GM21528 (cell line): Measurements from ENCODE around the gene PARP12.
A peak's percentile ranks its signal among the peaks of the same experiment; 100 is the strongest.

Source experiments
- ATAC-seq: cut with Tn5 transposase; IDR thresholded peaks from one replicate; pipeline ENCODE4 v1.9.1; 2021; ENCODE audit warnings: mild to moderate bottlenecking, moderate library complexity; ENCODE audit not compliant: unreplicated experiment, low FRiP score

PARP12 gene

DNA sequence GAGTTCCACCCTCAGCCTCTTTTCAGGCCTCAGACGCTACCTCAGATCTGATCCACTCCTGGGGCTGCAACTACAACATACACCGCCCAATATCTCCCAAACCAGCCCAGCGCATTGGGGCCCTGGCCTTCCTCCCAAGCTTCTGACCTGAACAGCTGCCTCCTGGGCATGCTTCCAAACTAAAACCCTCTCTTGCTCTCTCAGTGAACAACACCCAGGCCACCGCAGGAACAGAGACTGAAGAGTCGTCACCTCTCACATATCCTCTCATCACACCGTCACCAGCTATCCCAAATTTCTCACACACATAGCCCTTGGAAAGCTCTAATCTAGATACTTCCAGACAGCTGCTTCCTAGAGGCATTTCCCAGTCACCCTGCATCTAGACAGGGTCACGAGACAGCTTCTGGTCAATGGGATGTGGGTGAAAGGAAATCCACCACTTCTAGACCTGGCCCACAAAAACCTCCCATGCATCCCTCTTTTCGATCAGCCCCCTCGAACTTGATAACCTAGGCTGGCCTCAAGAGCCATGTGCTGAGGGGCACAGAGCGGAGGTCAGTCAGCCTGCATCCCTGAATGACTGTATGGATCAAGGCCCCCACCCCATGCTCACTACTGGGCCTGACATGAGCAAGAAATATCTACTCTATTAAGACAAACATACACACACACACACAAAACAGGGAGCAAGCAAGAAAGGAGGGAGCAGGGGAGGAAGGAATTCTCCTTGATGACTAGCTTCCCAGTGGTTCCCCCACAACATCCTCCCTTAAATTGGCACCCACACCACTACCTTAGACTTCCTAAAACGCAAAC lies 1.8 kb downstream of the PARP12 start:
- ATAC-seq = no peak

- ATAC-seq = no peak
Measured at GRCh38 chr7:140060243-140060630, 2.5 kb downstream of the PARP12 start.

- no peak for ATAC-seq
Measured at GRCh38 chr7:140059273-140060242, 3.2 kb downstream of the PARP12 start.

DNA sequence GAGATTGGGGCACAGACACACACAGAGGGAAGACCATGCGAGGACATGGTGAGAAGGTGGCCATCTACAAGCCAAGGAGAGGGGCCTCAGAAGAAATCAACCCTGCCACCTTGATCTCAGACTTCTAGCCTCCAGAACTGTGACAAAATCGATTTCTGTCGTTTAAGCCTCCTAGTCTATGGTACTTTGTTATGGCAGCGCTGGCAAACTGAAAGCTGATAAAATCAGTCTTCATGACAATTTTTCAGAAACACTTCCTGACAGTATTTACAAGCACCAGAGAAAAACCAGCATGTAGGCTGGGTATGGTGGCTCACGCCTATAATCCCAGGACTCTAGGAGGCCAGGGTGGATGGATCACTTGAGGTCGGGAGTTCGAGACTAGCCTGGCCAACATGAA lies 4.2 kb downstream of the PARP12 start:
- no peak for ATAC-seq

DNA sequence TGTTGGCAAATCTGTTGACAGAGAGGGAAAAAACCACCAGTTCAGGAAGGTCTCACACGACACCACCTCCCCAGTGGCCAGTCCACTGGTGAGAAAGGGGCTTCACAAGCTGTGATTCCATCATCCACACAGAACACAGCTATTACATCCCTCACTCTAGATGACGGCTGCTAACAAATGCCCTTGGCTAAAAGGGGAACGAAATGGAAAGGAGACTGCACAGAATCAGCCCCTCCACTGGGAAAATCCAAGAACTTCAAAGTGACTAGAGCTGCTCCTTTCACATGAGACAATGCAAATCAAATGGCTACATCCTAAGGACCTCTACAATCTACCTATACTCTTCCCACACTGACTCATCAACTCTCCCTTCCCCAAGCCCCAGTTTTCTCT lies 5.6 kb downstream of the PARP12 start:
- ATAC-seq = no peak

DNA sequence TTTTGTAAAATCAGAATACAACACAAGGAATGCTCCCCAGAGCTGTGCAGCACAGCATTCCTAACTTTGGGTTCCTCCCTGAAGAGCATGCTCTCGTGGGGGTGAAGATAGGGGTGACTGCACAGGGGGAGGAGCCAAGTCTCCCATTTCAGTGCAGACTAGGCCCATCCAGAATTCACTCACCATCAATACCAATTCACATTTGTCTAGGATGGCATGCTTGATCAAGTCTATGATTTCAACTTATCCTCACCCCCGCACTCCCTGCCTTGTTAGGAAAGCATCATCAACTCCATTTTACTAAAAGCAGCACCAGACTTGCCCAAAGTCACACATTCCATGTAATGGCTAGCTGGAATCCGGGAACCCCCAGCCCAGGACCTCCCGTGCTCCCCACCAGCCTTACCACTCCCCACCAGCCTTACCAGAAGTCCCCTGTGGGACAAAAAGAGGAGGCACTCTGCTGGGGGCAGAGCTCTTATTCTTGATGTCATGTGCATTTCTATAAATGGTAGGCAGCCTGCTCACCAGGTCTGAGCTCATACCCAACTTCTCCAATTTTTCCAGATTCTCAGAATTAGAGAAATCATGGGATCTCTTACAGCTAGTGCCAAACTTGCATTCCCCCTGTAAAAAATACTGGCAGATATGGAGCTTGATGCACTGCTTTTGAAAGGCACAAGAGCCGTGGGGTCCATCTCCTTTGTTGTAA lies 6.2 kb downstream of the PARP12 start:
- ATAC-seq = no peak

DNA sequence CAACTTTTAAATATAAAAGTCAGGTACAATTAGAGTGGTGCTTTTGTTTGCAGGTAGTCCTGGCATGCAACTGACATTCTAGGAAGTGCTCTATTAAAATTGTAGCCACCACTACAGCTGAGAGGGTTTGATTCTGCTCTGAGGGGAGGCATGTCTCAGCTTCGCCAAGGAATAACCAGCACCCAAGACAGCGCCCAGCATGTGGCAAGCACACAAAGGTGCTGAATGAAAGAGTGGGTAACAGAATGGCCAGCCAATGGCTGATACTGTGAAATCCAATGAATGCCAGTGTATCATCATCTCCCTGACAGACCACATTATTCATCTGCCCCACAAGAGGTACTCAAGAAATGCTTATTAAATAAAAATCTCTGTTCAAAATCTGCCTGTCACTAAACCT lies 6.9 kb downstream of the PARP12 start:
- no peak for ATAC-seq

- no peak for ATAC-seq
Measured at GRCh38 chr7:140054751-140055150, 8.0 kb downstream of the PARP12 start.

- ATAC-seq = peak; percentile 89
Measured at GRCh38 chr7:140053812-140054539, 8.8 kb downstream of the PARP12 start.

DNA sequence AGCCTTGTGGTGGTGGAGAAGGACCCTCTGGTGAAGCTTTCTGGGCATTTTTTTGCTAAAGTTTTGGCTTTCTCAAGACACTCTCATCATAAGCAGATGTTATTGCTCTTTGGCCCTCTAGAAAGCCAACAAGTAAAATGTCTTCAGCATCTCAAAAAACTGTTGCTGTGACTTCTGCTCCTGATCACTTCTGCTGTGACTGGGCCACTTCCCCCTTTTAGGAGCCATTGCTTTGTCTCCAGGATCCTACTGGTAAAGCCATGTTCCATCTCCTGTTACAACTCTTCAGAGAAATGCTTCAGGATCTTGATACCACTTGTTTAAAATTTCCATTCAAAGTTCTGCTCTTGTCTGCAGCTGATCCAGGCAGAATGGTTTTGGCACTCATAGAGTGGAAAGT lies 10.9 kb downstream of the PARP12 start:
- ATAC-seq = no peak

DNA sequence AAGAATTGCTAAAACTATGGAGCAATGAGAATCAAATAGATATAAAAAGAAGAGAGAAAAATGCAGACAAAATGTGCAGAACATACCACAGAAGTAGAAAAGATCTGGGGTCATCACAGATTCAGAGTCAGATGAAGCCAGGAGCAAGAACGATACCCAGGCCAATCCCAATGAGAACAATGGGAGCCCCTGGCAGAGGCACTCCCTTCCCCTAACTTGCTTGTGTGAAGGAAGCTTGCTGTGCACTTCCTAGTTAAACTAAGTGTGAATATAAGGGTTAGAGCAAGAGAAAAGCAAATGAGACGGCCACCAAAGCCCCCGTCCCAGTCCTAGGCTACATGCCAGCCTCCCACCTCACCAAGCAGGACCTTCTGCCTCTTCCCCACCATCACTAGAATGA lies 12.7 kb downstream of the PARP12 start:
- ATAC-seq = no peak

- ATAC-seq = no peak
Measured at GRCh38 chr7:140049339-140050024, 13.3 kb downstream of the PARP12 start.

- no peak for ATAC-seq
Measured at GRCh38 chr7:140048989-140049338, 13.8 kb downstream of the PARP12 start.

DNA sequence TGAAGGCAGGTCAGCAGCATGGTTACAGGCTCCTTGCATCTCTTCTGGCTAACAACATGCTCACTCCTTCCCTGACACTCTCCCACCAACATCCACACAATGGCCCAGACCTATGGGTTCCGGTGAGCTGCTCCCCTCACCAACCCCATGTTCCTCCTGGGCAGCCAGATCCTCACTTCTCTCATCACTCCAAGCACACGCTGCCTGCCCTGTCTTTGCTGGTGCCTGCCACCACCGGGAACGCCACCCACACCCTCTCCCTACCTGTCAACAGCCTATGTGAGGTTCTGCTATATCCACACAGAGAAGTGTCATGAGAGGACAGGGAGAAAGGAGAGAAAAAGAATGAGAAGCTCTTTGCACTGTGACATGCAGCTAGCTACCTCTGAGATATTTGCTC lies 14.6 kb downstream of the PARP12 start:
- ATAC-seq = no peak

DNA sequence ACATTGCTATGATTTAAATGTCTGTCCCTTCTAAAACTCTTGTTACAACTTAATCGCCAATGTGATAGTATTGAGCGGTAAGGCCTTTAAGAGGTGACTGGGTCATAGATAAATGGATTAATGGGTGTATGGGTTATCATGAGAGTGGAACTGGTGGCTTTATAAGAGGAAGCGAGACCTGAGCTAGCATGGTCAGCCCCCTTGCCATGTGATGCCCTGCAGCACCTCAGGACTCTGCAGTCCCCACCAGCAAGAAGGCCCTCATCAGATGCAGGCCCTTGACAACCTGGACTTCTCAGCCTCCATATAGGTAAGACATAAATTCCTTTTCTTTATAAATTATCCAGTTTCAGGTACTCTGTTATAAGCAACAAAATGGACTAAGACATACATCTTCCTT lies 15.6 kb downstream of the PARP12 start:
- no peak for ATAC-seq

DNA sequence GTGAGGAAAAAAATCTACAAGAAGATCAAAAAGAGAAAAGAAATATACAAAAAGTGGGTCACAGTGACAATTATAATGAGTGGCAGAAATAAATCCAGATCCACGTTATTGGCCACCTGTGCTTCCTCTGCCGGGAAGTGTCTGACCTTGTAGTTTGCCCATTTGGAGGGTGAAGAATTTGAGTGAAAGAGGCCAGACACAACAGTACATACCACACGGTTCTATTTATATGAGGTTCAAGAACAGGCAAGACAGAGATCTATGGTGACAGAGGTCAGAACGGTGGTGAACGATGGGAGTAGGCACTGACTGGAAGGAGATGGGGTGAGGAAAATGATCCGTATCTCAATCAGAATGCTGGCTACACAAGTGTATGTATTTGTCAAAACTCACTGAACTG lies 17.1 kb downstream of the PARP12 start:
- ATAC-seq = no peak

DNA sequence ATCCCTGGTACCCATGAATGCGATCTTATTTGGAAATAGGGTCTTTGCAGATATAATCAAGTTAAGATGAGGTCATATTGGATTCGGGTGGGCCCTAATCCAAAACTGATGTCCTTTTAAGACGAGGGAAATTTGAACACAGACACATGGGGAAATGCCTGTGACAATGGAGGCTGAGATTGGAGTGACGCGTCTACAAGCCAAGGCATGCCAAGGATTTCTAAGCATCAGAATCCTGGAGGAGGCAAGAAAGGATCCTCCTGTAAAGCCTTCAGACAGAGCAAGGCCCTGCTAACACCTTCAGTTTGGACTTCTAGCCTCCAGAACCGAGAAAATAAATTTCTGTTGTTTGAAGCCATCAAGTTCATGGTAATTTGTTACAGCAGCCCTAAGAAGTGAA lies 18.5 kb downstream of the PARP12 start:
- no peak for ATAC-seq

DNA sequence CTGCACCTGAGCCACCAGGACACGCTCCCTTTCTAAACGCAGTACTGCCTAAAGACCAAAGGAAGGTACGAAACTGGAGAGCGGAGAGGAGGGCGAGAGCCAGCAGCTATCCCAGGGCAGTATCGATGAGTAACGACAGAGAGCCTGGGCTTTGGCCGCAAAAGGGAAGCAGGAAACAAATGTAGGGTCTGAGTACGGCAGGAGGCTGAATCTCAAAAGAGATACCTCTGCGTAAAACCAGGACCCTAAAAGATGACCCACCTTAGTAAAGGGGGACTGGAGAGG lies 20.4 kb downstream of the PARP12 start:
- ATAC-seq = no peak

GRCh38 chr7:140041659-140042385 lies 20.9 kb downstream of the PARP12 start:
- no peak for ATAC-seq
